NCI-H2029 treated with DMSO at 0.1 percent for 48 hours (cell line): ENCODE data around the gene FAM53B.

Source experiments
- DNase-seq: peaks from one replicate; lab custom pipeline; 2025; lab: John Stamatoyannopoulos, UW

Gene FAM53B

DNA sequence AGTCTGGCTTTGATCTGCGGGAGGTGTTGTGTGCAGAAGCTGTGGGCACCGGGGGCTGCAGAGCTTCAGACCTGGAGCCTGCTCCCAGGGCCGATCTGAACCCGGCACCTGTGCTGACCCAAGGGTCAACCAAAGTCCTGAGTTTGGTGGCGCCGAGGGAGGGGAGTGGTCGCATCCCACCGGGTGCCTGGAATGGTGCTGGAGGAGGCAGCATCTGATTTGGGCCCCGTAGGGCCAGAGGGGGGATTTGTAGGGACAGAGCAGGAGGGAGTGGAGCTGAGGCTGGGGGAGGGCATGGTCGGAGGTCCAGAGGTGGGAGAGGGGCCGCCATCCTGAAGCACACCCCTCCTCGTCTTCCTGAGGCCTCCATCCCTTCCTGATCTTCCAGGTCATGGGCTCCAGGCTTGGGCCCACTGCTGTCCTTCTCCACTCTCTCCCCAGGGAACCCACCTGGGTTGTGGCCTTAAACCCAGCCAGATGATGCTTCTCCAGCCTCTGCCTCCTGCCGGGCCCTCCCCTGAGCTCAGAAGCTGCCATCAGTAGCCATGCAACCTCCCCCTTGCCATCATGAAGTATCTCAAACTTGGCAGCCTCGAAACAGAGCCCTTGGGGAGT is 169.6 kb downstream of the FAM53B start:
- no peak for DNase-seq

DNA sequence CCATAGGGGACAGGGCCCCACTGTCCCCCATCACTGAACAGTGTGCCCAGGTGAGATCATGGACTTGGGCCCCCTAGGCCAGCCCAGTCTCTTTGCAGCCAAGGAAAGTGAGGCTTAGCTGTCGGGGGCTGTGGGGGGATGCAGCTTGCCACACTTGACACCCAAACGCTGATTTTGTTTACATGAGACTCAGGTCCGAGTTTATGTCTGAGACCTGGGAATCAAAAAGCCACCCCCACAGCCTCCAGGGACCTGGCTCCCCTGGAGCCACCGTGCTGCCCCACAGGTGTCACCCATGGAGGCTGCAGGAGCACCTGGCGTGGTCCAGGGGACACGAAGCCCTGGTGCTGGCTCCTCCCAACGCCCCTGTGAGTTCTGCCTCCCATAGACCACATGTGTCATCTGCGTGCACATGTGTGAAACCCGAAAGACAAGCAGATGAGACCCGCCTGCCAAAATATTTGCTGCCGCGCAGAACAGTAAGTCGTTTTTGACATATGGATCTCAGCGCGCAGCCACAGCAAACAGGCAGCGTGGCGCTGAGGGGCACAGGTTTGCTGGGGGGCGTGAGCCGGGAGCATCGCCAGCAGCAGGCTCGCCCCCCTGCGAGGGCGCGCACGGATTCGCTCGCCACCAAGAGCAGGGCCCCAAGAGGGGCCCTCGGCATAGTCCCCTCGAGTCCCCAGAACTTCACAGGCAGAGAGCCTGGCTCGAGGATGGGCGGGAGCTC is 170.3 kb downstream of the FAM53B start:
- DNase-seq = no peak

DNA sequence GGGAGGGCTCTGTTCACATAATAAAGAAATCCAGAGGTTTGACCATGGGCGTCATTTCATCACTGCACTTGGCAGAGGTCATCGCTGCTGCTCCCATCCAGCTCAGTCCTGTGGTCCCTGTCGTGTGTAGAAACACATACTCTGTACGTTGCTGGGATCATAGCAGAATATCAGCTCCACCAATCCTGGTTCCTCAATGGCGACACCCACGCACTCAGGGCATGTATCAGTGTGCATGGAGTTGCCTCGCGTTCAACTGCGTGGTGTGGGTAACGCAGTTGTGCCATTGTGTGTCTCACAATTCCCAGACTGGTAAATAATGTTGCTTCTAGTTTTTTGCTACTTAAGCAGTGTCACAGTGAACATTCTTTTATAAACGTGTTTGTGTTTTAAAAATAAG is 171.4 kb downstream of the FAM53B start:
- no peak for DNase-seq

DNA sequence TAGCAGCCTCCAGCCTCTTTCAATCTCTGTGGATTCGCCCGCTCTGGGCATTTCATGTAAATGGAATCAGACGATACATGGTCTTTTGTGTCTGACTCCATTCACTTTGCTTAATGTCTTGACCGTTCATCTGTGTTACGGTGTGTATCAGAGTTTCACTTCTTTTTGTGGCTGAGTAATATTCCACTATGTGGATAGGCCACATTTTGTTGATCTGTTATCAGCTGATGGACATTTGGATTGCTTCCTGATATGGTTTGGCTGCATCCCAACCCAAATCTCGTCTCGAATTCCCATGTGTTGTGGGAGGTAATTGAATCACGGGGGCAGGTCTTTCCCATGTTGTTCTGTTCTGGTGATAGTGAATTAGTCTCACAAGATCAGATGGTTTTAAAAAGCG is 173.5 kb downstream of the FAM53B start:
- no peak for DNase-seq

DNA sequence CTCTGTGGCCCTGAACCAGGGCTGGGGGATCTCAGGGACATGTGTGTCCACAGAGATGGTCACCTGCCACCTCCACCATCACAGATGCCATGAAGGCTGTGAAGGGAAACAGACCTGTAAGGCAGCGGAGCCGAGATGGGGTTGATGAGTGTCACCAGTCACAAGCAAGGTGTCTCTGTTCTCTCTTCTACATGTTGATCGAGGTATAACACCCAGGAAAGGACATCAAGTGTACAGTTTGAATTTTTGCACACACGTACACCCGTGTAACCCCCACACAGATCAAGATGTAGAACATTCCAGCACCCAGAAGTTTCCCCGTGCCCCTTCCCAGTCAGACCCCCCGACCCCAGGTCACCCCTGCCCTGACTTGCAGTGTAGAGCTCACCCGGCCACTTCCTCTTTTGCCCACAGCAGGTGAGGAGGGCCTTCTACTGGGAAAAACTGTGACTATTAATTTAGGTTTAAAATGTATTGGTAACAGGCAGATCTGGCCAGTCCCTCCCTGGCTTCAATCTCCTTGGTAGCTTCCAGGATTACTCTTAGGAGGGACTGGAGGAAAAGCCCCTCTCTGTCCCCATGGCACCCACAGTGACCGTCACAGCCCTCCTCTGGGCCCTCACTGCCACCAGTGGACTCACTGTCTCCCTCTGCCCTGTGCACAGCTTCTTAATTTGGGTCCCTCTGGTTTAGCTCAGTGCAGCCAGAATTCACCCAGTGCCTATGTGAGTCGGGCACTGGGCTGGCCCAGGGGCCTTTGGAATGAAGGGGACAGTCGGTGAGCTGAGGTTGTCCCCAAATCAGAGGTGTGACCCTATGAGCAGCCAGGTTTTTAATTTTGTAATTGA is 174.3 kb downstream of the FAM53B start:
- no peak for DNase-seq
